Panc1 (cell line): ENCODE results near the gene NKAIN2. TPM values are rescaled to one million over a fixed set of nuclear protein-coding genes. Genes with fewer than 3 reads are reported as not detected.

Experiments used
- ATAC-seq: fragments of 200-7000 bp; cut with Tn5 transposase; 2 replicates; pipeline ENCODE4 v1.9.1; 2020; ENCODE audit warnings: mild to moderate bottlenecking, moderate library complexity
- BruUV-seq: library from RNA; stranded (reverse); fragments of 400-500 nt; replicated peaks from 2 replicates; lab custom pipeline; 2021; lab: Mats Ljungman, UMichigan
- CTCF ChIA-PET: fragments of 300-600 bp; sonication (Branson Sonifier 250); formaldehyde crosslinking; loops from one replicate; lab custom pipeline; 2022; ENCODE audit warnings: antibody characterized with exemption; lab: Charles Lee
- POLR2A ChIA-PET: fragments of 300-600 bp; sonication (Branson Sonifier 250); formaldehyde crosslinking; loops from one replicate; lab custom pipeline; 2022; ENCODE audit warnings: antibody characterized with exemption; lab: Charles Lee
- DNase-seq: peaks from one replicate; pipeline ENCODE4 v3.0.0-alpha.2; 2010; ENCODE audit warnings: low read depth, low spot score
- H3K27ac ChIP-seq: 2 replicates; pipeline ENCODE4 v1.5.1; 2011; ENCODE audit warnings: mild to moderate bottlenecking, low read length, inconsistent platforms
- H3K27me3 ChIP-seq: fragments of 200-500 bp; sonication (Bioruptor generic); 2 replicates; pipeline ENCODE4 v1.6.0; 2014; ENCODE audit warnings: low read length, inconsistent platforms; ENCODE audit not compliant: control insufficient read depth, insufficient read depth
- H3K36me3 ChIP-seq: fragments of 200-500 bp; sonication (Bioruptor generic); 2 replicates; pipeline ENCODE4 v1.5.1; 2014; ENCODE audit warnings: inconsistent platforms, mild to moderate bottlenecking, low read length, moderate library complexity; ENCODE audit not compliant: control insufficient read depth, insufficient read depth
- H3K4me1 ChIP-seq: 2 replicates; pipeline ENCODE4 v1.5.1; 2011; ENCODE audit warnings: inconsistent platforms, mild to moderate bottlenecking, low read length, moderate library complexity; ENCODE audit not compliant: control insufficient read depth, insufficient read depth
- H3K4me3 ChIP-seq, 2 experiments: 2 replicates each; pipeline ENCODE4 v1.5.1; 2011 to 2012; ENCODE audit warnings: low read depth in 2 of 2, low read length in 2 of 2, mild to moderate bottlenecking in 2 of 2, inconsistent platforms in 1 of 2, moderate library complexity in 1 of 2
- H3K9me3 ChIP-seq: fragments of 200-500 bp; sonication (Bioruptor generic); 2 replicates; pipeline ENCODE4 v1.5.1; 2014; ENCODE audit warnings: low read depth, mild to moderate bottlenecking, inconsistent platforms, low read length, moderate library complexity; ENCODE audit not compliant: control insufficient read depth, insufficient read depth
- POLR2AphosphoS5 ChIP-seq: IDR thresholded peaks from 2 replicates; pipeline ENCODE4 v1.6.1; 2012; ENCODE audit warnings: mild to moderate bottlenecking, low read depth, low read length, moderate library complexity
- SIN3A ChIP-seq: IDR thresholded peaks from 2 replicates; pipeline ENCODE4 v1.6.1; 2012; ENCODE audit warnings: low read depth, mild to moderate bottlenecking, low read length, moderate library complexity, borderline replicate concordance; ENCODE audit not compliant: insufficient read depth
- TCF7L2 ChIP-seq: IDR thresholded peaks from 2 replicates; pipeline ENCODE4 v1.6.1; 2011; ENCODE audit warnings: mild to moderate bottlenecking, low read depth, low read length, inconsistent platforms
- in situ Hi-C: cut with HindIII; loops from 2 replicates; pipeline ENCODE4 v1.10.0; 2016; ENCODE audit warnings: low sequenced_read_pairs, low pct_unique_long_range_greater_than_20kb
- intact Hi-C: fragments of 100-400 bp; cut with micrococcal nuclease; formaldehyde crosslinking; loops from one replicate; pipeline ENCODE4 v1.10.0; 2022; ENCODE audit not compliant: unreplicated experiment
- total RNA-seq: library from RNA; stranded (reverse); gene quantifications from one replicate; pipeline ENCODE4 v1.2.1, GENCODE V29; 2021; ENCODE audit not compliant: unreplicated experiment
- TF ChIP-seq, protein P1 (sequence below), 2 experiments: IDR thresholded peaks; 2 replicates each; pipeline ENCODE4 v1.6.1; 2011 to 2012; ENCODE audit warnings: low read depth in 2 of 2, control low read depth in 1 of 2, low read length in 1 of 2, mild to moderate bottlenecking in 1 of 2, moderate library complexity in 1 of 2; ENCODE audit not compliant: insufficient read depth in 1 of 2
- TF ChIP-seq, protein P2 (sequence below): fragments of 450-650 bp; IDR thresholded peaks from 2 replicates; pipeline ENCODE4 v1.5.1; 2017; ENCODE audit warnings: mild to moderate bottlenecking

NKAIN2 gene
- total RNA-seq, 1 experiment from 2014 or later, result 2.6 TPM

DNA sequence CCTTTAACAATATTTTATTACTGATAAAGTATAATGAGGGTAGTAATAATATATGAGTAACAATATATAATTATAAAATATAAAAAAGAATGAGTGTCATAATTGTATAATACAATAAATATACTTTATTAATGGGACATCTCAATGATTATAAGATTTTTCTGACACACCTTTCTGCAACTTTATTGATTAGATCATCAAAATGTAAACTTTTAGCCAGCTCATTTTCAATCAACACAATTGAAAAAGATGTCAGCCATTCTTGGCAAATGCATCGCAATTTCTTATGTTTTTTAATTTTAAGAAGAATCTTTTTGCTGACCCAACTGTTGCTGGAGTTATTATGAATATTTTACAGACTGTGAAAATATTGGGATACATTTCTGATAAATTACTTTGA, 1026.2 kb downstream of the NKAIN2 start:
- TF ChIP-seq TCF7L2 (no peak), POLR2AphosphoS5 (no peak), SIN3A (no peak)
- TF ChIP-seq, protein P1, sequence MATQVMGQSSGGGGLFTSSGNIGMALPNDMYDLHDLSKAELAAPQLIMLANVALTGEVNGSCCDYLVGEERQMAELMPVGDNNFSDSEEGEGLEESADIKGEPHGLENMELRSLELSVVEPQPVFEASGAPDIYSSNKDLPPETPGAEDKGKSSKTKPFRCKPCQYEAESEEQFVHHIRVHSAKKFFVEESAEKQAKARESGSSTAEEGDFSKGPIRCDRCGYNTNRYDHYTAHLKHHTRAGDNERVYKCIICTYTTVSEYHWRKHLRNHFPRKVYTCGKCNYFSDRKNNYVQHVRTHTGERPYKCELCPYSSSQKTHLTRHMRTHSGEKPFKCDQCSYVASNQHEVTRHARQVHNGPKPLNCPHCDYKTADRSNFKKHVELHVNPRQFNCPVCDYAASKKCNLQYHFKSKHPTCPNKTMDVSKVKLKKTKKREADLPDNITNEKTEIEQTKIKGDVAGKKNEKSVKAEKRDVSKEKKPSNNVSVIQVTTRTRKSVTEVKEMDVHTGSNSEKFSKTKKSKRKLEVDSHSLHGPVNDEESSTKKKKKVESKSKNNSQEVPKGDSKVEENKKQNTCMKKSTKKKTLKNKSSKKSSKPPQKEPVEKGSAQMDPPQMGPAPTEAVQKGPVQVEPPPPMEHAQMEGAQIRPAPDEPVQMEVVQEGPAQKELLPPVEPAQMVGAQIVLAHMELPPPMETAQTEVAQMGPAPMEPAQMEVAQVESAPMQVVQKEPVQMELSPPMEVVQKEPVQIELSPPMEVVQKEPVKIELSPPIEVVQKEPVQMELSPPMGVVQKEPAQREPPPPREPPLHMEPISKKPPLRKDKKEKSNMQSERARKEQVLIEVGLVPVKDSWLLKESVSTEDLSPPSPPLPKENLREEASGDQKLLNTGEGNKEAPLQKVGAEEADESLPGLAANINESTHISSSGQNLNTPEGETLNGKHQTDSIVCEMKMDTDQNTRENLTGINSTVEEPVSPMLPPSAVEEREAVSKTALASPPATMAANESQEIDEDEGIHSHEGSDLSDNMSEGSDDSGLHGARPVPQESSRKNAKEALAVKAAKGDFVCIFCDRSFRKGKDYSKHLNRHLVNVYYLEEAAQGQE (IDR thresholded peaks at IDR 0.05; ENCODE audit: insufficient read depth in 1 of 2, low read depth in 2 of 2, low read length in 1 of 2), result no peak
- TF ChIP-seq, protein P2, sequence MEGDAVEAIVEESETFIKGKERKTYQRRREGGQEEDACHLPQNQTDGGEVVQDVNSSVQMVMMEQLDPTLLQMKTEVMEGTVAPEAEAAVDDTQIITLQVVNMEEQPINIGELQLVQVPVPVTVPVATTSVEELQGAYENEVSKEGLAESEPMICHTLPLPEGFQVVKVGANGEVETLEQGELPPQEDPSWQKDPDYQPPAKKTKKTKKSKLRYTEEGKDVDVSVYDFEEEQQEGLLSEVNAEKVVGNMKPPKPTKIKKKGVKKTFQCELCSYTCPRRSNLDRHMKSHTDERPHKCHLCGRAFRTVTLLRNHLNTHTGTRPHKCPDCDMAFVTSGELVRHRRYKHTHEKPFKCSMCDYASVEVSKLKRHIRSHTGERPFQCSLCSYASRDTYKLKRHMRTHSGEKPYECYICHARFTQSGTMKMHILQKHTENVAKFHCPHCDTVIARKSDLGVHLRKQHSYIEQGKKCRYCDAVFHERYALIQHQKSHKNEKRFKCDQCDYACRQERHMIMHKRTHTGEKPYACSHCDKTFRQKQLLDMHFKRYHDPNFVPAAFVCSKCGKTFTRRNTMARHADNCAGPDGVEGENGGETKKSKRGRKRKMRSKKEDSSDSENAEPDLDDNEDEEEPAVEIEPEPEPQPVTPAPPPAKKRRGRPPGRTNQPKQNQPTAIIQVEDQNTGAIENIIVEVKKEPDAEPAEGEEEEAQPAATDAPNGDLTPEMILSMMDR, result no peak
- H3K27ac ChIP-seq, result no peak overlapping the region
- H3K4me1 ChIP-seq, result no peaks in the 10 kb centered on the region
- no peak for ATAC-seq
- no peaks in the 10 kb centered on the region for H3K27me3 ChIP-seq
- ChIA-PET POLR2A (no interaction called here), CTCF (no interaction called here)
- no TSS peak for BruUV-seq
- no peak overlapping the region for H3K4me3 ChIP-seq
- intact Hi-C loops, result no loop called here
- no peak for DNase-seq
- H3K9me3 ChIP-seq, result no peaks in the 10 kb centered on the region
- no peaks in the 10 kb centered on the region for H3K36me3 ChIP-seq
- in situ Hi-C loops, result no loop called here

DNA sequence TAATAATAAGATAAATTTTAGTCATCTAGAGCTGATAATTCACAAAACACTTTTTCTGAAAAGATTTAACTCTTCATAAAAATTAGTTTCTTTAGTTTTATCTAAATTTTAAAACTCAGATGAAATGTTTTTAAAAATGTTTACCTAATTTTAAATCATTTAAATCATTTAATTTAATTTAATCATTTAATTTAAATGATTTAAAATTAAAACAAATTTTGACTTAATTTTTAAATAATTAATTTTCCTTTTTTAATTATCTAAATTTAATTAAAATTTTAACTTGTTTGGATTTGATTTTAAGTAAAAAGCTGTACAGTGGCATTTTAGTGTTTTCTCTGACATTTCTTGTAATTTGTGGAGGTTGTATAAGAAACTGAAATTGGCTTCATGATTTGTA, 1026.8 kb downstream of the NKAIN2 start:
- ATAC-seq (no peak), DNase-seq (no peak)
- H3K27ac ChIP-seq, result no peak overlapping the region
- ChIA-PET CTCF (no interaction called here), POLR2A (no interaction called here)
- no peaks in the 10 kb centered on the region for H3K27me3 ChIP-seq
- H3K36me3 ChIP-seq, result no peaks in the 10 kb centered on the region
- intact Hi-C loops, result no loop called here
- H3K4me1 ChIP-seq, result no peaks in the 10 kb centered on the region
- no peak overlapping the region for H3K4me3 ChIP-seq
- BruUV-seq, result no TSS peak
- in situ Hi-C loops, result no loop called here
- TF ChIP-seq, protein P2, result no peak
- TF ChIP-seq POLR2AphosphoS5, result no peak
- no peak for TF ChIP-seq TCF7L2
- no peak for TF ChIP-seq SIN3A
- TF ChIP-seq, protein P1 (IDR thresholded peaks at IDR 0.05; ENCODE audit: insufficient read depth in 1 of 2, low read depth in 2 of 2, low read length in 1 of 2), result no peak
- H3K9me3 ChIP-seq, result no peaks in the 10 kb centered on the region
